Gastrocnemius medialis (tissue), 4 donors: ENCODE results near the gene HTR4. TPM values are rescaled to one million over a fixed set of nuclear protein-coding genes. Genes with fewer than 3 reads are reported as not detected.

ENCODE experiments used
- ATAC-seq, 2 donors: fragments of 150-250 bp; one replicate each; pipeline ENCODE4 v1.9.1; 2016
- DNase-seq, 2 donors: peaks; one replicate each; pipeline ENCODE4 v3.0.0-alpha.2; 2019
- H3K27ac ChIP-seq, 4 donors: fragments of 200-600 bp; sonication (generic); 1 replicate in 1 of 4; 2 replicates in 3 of 4; pipeline ENCODE4 v1.5.1; 2016 to 2018; ENCODE audit warnings: mild to moderate bottlenecking in 2 of 4, moderate library complexity in 1 of 4
- H3K27me3 ChIP-seq, 3 donors: fragments of 200-600 bp; sonication (generic) in 2 of 3; 1 replicate in 1 of 3; 2 replicates in 2 of 3; pipeline versions ENCODE4 v1.5.1 to v1.6.0; 2016 to 2019; ENCODE audit warnings: mild to moderate bottlenecking in 1 of 3, moderate library complexity in 1 of 3
- H3K36me3 ChIP-seq, 2 donors: fragments of 200-600 bp; sonication (generic) in 1 of 2; one replicate each; pipeline ENCODE4 v1.5.1; 2017 to 2018
- H3K4me1 ChIP-seq, 2 donors: fragments of 200-600 bp; sonication (generic) in 1 of 2; one replicate each; pipeline ENCODE4 v1.5.1; 2016 to 2017; ENCODE audit warnings: mild to moderate bottlenecking in 2 of 2
- H3K4me3 ChIP-seq, 4 donors: fragments of 200-600 bp; sonication (generic) in 3 of 4; 1 replicate in 1 of 4; 2 replicates in 3 of 4; pipeline ENCODE4 v1.5.1; 2016 to 2019; ENCODE audit warnings: mild to moderate bottlenecking in 2 of 4
- H3K9me3 ChIP-seq, 3 donors: fragments of 200-600 bp; sonication (generic) in 2 of 3; 1 replicate in 1 of 3; 2 replicates in 2 of 3; pipeline ENCODE4 v1.5.1; 2016 to 2019
- CTCF ChIP-seq, 5 experiments: fragments of 450-650 bp in 3 of 5; fragments of 200-600 bp in 2 of 5; sonication (generic) in 2 of 5; IDR thresholded peaks in 4 of 5; conservative IDR thresholded peaks in 1 of 5; 1 replicate in 4 of 5; 2 replicates in 1 of 5; pipeline ENCODE4 v1.5.1; 2016 to 2019; ENCODE audit warnings: antibody characterized with exemption in 5 of 5, mild to moderate bottlenecking in 3 of 5, moderate library complexity in 3 of 5
- POLR2A ChIP-seq, 2 donors: fragments of 450-650 bp; IDR thresholded peaks; one replicate each; pipeline ENCODE4 v1.6.1; 2017; ENCODE audit warnings: antibody characterized with exemption in 2 of 2, mild to moderate bottlenecking in 2 of 2, moderate library complexity in 2 of 2
- in situ Hi-C, 4 donors: fragments of 200-750 bp; cut with MboI; loops; one replicate each; pipeline versions ENCODE4 v1.15.0 to v1.8.0; 2017; ENCODE audit warnings: low sequenced_read_pairs in 4 of 4
- intact Hi-C: fragments of 100-400 bp; cut with DNase I; formaldehyde crosslinking; loops from one replicate; pipeline ENCODE4 v1.15.1; 2023; ENCODE audit warnings: low total_unique reads
- total RNA-seq, 4 donors: library from RNA; depleted of rRNA; stranded (reverse); fragments of >200 nt; gene quantifications; one replicate each; pipeline versions ENCODE4 v1.1.0 to v1.2.3, GENCODE V29; 2016

The HTR4 gene
- total RNA-seq, 4 donors from 2014 or later, result 0.41 to 0.51 TPM; not detected in 2

- Histone ChIP-seq H3K4me3 (no peak overlapping the region), H3K27me3 (no peaks in the 10 kb centered on the region), H3K27ac (no peak overlapping the region), H3K36me3 (no peaks in the 10 kb centered on the region), H3K4me1 (no peaks in the 10 kb centered on the region), H3K9me3 (no peaks in the 10 kb centered on the region)
- TF ChIP-seq CTCF (IDR thresholded peaks at IDR 0.05 in 4 of 5, conservative IDR thresholded peaks at IDR 0.05 in 1 of 5) (no peak), POLR2A (IDR thresholded peaks at IDR 0.05) (no peak)
- in situ Hi-C loops, result no loop called here
- intact Hi-C loops, result no loop called here
- DNase-seq, result no peak
- ATAC-seq, result no peak
Observed at GRCh38 chr5:148639081-148639480, 15.2 kb downstream of the HTR4 start.

DNA sequence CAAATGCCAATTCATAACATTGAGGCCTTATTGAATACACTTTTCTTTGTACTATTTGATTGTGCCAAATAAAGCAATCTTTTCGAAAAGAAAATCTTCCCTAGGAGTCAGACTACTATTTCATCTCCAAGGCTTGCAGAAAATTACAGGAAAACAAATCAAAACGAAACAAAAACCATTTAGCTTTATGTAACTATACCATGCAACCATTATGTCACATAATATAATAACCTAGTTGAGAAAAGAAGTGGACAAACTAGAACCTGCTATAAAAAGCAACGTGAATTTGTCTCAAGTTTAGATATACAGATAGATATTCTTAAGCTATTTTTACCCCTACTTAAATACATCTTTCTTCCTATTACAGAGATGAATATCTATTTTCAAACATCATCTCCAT, 18.0 kb downstream of the HTR4 start:
- H3K4me3 ChIP-seq, result no peak overlapping the region
- ATAC-seq, result no peak
- in situ Hi-C loops, result no loop called here
- no peaks in the 10 kb centered on the region for H3K9me3 ChIP-seq
- no peaks in the 10 kb centered on the region for H3K27me3 ChIP-seq
- DNase-seq, result no peak
- H3K27ac ChIP-seq, result no peak overlapping the region
- TF ChIP-seq CTCF (IDR thresholded peaks at IDR 0.05 in 4 of 5, conservative IDR thresholded peaks at IDR 0.05 in 1 of 5), result no peak
- no peak for TF ChIP-seq POLR2A (IDR thresholded peaks at IDR 0.05)
- no peaks in the 10 kb centered on the region for H3K4me1 ChIP-seq
- intact Hi-C loops, result no loop called here
- H3K36me3 ChIP-seq, result no peaks in the 10 kb centered on the region

DNA sequence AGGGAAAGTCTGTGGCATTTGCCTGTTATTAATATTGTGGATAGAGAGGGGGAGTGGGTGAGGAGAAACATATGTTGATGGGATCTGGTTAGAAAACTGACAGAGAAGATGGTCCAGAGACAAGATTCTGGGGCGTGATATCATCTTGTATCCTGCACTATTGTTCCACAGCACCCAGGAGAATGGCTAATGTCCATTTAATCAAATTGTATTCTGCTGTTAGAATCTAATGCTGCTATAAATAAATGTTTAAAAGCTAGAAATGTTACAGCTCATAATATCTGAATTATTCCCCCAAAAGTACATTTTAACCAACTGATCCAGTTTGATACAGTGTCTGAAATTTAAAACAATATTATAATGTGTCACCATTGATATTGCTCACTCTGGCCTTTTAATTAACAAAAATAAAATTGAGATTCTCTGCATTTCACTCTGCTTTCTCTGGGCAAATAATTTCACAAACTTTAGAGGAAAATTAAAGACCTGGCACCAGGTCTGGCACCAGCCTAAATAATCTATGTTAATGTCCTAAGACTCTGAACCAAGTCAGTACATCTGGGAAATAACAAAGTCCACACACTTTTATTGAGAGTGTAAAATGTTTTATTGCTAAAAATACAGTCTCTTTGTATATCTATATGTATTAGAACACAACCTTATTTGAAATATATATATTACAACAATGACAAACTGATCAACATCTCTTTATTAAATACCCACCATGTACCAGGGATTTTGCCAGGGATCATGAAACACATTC, 18.8 kb downstream of the HTR4 start:
- DNase-seq, result no peak
- intact Hi-C loops (no loop called here), in situ Hi-C loops (no loop called here)
- Histone ChIP-seq H3K27ac (no peak overlapping the region), H3K4me3 (no peak overlapping the region), H3K4me1 (no peaks in the 10 kb centered on the region), H3K36me3 (no peaks in the 10 kb centered on the region), H3K27me3 (no peaks in the 10 kb centered on the region), H3K9me3 (no peaks in the 10 kb centered on the region)
- no peak for ATAC-seq
- TF ChIP-seq POLR2A (IDR thresholded peaks at IDR 0.05) (no peak), CTCF (IDR thresholded peaks at IDR 0.05 in 4 of 5, conservative IDR thresholded peaks at IDR 0.05 in 1 of 5) (no peak)

DNA sequence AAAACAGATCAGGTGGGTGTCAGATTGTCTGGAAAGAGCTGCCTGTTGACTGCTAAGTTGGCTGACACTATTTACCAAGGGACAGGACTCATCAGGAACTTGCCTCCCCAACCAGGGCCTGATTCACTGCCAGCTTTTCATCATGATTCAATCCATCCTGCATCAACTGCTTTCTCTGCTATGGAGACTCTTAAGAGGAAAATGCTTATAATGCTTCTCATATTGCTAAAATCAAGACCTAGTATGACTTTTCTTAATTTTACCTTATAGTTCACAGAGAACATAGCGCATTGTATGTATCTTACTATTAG, 21.3 kb downstream of the HTR4 start:
- in situ Hi-C loops (no loop called here), intact Hi-C loops (no loop called here)
- no peaks in the 10 kb centered on the region for H3K36me3 ChIP-seq
- ATAC-seq (no peak), DNase-seq (no peak)
- no peak overlapping the region for H3K27ac ChIP-seq
- TF ChIP-seq CTCF (IDR thresholded peaks at IDR 0.05 in 4 of 5, conservative IDR thresholded peaks at IDR 0.05 in 1 of 5) (no peak), POLR2A (IDR thresholded peaks at IDR 0.05) (no peak)
- H3K4me3 ChIP-seq, result no peak overlapping the region
- no peaks in the 10 kb centered on the region for H3K4me1 ChIP-seq
- no peaks in the 10 kb centered on the region for H3K27me3 ChIP-seq
- no peaks in the 10 kb centered on the region for H3K9me3 ChIP-seq
